Measurements from ENCODE around the gene RXRA.

RXRA gene

GRCh38 chr9:134295746-134296250, 30.5 kb upstream of the RXRA start:
- no peaks in the 10 kb centered on the region for H3K9me3 ChIP-seq (ENCODE audit: control insufficient read depth, insufficient read depth, low read depth, low read length)
- H3K4me1 ChIP-seq (ENCODE audit: control insufficient read depth, insufficient read depth, low read length): no peaks in the 10 kb centered on the region
- H3K36me3 ChIP-seq (ENCODE audit: control insufficient read depth in 2 of 2, insufficient read depth in 1 of 2, low read length in 2 of 2): no peaks in the 10 kb centered on the region
- ChIA-PET CTCF (no interaction called here), POLR2A (no interaction called here)
- H3K4me3 ChIP-seq (ENCODE audit: low read depth, low read length): no peak overlapping the region
- TF ChIP-seq, protein P1, sequence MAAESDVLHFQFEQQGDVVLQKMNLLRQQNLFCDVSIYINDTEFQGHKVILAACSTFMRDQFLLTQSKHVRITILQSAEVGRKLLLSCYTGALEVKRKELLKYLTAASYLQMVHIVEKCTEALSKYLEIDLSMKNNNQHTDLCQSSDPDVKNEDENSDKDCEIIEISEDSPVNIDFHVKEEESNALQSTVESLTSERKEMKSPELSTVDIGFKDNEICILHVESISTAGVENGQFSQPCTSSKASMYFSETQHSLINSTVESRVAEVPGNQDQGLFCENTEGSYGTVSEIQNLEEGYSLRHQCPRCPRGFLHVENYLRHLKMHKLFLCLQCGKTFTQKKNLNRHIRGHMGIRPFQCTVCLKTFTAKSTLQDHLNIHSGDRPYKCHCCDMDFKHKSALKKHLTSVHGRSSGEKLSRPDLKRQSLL (tag by site-specific recombination; IDR thresholded peaks at IDR 0.05): peak; percentile 86; the same call in 1 of the 2 replicates
- TF ChIP-seq ZNF843 (tag by site-specific recombination; IDR thresholded peaks at IDR 0.05): no peak
- TF ChIP-seq ZNF341 (tag by site-specific recombination; IDR thresholded peaks at IDR 0.05; ENCODE audit: low read depth): peak; percentile 45
- no peak overlapping the region for H3K27ac ChIP-seq (ENCODE audit: extremely low read depth, low read depth, low read length)

GRCh38 chr9:134296301-134297082, 29.8 kb upstream of the RXRA start:
- H3K4me3 ChIP-seq (ENCODE audit: low read depth, low read length): no peak overlapping the region
- H3K36me3 ChIP-seq (ENCODE audit: control insufficient read depth in 2 of 2, insufficient read depth in 1 of 2, low read length in 2 of 2): no peaks in the 10 kb centered on the region
- H3K27ac ChIP-seq (ENCODE audit: extremely low read depth, low read depth, low read length): no peak overlapping the region
- H3K9me3 ChIP-seq (ENCODE audit: control insufficient read depth, insufficient read depth, low read depth, low read length): no peaks in the 10 kb centered on the region
- ChIA-PET CTCF (interaction anchor here (0.7 kb wide), 1 partner anchor 118 kb away, joined by 4 read pairs; no protein-coding TSS in a partner anchor), POLR2A (no interaction called here)
- TF ChIP-seq ZNF785 (tag by site-specific recombination; IDR thresholded peaks at IDR 0.05) (no peak), KLF1 (tag by site-specific recombination; IDR thresholded peaks at IDR 0.05) (peak; percentile 64; the same call in 1 of the 2 replicates), SCRT2 (tag by site-specific recombination; IDR thresholded peaks at IDR 0.05) (peak; percentile 57), ZNF423 (tag by site-specific recombination; IDR thresholded peaks at IDR 0.05) (no peak), ZBTB48 (tag by site-specific recombination; IDR thresholded peaks at IDR 0.05) (no peak), ZNF677 (tag by site-specific recombination; IDR thresholded peaks at IDR 0.05) (no peak), ZNF114 (tag by site-specific recombination; IDR thresholded peaks at IDR 0.05) (no peak), ZNF433 (tag by site-specific recombination; IDR thresholded peaks at IDR 0.05; ENCODE audit: low read depth) (no peak), ZNF473 (tag by site-specific recombination; IDR thresholded peaks at IDR 0.05) (no peak)
- H3K4me1 ChIP-seq (ENCODE audit: control insufficient read depth, insufficient read depth, low read length): no peaks in the 10 kb centered on the region

- Histone ChIP-seq H3K36me3 (ENCODE audit: control insufficient read depth in 2 of 2, insufficient read depth in 1 of 2, low read length in 2 of 2) (no peaks in the 10 kb centered on the region), H3K27ac (ENCODE audit: extremely low read depth, low read depth, low read length) (no peak overlapping the region), H3K4me1 (ENCODE audit: control insufficient read depth, insufficient read depth, low read length) (no peaks in the 10 kb centered on the region), H3K4me3 (ENCODE audit: low read depth, low read length) (no peak overlapping the region), H3K9me3 (ENCODE audit: control insufficient read depth, insufficient read depth, low read depth, low read length) (no peaks in the 10 kb centered on the region)
- POLR2A ChIA-PET: no interaction called here
- CTCF ChIA-PET: interaction anchor here (0.7 kb wide), 1 partner anchor 117 kb away, joined by 4 read pairs; no protein-coding TSS in a partner anchor
- TF ChIP-seq ZNF114 (tag by site-specific recombination; IDR thresholded peaks at IDR 0.05) (no peak), ZBTB10 (tag by site-specific recombination; IDR thresholded peaks at IDR 0.05) (no peak), ZBTB8A (tag by site-specific recombination; IDR thresholded peaks at IDR 0.05) (no peak), ZNF76 (tag by site-specific recombination; IDR thresholded peaks at IDR 0.05; ENCODE audit: borderline replicate concordance, low read depth) (no peak), ZNF335 (tag by site-specific recombination; conservative IDR thresholded peaks at IDR 0.05) (no peak), KLF17 (tag by site-specific recombination; IDR thresholded peaks at IDR 0.05) (no peak), ZNF2 (tag by site-specific recombination; IDR thresholded peaks at IDR 0.05) (no peak), ZNF707 (tag by site-specific recombination; IDR thresholded peaks at IDR 0.05) (no peak), ZNF558 (tag by site-specific recombination; IDR thresholded peaks at IDR 0.05) (no peak), SCRT1 (tag by site-specific recombination; IDR thresholded peaks at IDR 0.05; ENCODE audit: borderline replicate concordance) (no peak), ZNF530 (tag by site-specific recombination; IDR thresholded peaks at IDR 0.05; ENCODE audit: low read depth) (no peak), GLIS2 (tag by site-specific recombination; IDR thresholded peaks at IDR 0.05) (no peak), ZNF391 (tag by site-specific recombination; IDR thresholded peaks at IDR 0.05; ENCODE audit: borderline replicate concordance, low read depth) (no peak), ZNF354C (tag by site-specific recombination; IDR thresholded peaks at IDR 0.05; ENCODE audit: borderline replicate concordance, low read depth) (no peak), ZNF175 (tag by site-specific recombination; IDR thresholded peaks at IDR 0.05) (no peak), ZNF510 (tag by site-specific recombination; IDR thresholded peaks at IDR 0.05; ENCODE audit: insufficient replicate concordance) (no peak)
Measured at GRCh38 chr9:134297083-134297410, 29.2 kb upstream of the RXRA start.

Data from HEK293 (cell line).